ENCODE data around the gene PPP1R1B. TPM values are rescaled to one million over a fixed set of nuclear protein-coding genes. Genes with fewer than 3 reads are reported as not detected.

The PPP1R1B gene
- total RNA-seq, 1 donor from 2014 or later = not detected

- TF ChIP-seq, protein P1, sequence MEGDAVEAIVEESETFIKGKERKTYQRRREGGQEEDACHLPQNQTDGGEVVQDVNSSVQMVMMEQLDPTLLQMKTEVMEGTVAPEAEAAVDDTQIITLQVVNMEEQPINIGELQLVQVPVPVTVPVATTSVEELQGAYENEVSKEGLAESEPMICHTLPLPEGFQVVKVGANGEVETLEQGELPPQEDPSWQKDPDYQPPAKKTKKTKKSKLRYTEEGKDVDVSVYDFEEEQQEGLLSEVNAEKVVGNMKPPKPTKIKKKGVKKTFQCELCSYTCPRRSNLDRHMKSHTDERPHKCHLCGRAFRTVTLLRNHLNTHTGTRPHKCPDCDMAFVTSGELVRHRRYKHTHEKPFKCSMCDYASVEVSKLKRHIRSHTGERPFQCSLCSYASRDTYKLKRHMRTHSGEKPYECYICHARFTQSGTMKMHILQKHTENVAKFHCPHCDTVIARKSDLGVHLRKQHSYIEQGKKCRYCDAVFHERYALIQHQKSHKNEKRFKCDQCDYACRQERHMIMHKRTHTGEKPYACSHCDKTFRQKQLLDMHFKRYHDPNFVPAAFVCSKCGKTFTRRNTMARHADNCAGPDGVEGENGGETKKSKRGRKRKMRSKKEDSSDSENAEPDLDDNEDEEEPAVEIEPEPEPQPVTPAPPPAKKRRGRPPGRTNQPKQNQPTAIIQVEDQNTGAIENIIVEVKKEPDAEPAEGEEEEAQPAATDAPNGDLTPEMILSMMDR (IDR thresholded peaks at IDR 0.05) = no peak
- TF ChIP-seq EZH2phosphoT487 (IDR thresholded peaks at IDR 0.05) = no peak
- TF ChIP-seq EZH2 (IDR thresholded peaks at IDR 0.05) = no peak
- Histone ChIP-seq H2AFZ (replicated peaks) (no peak overlapping the region), H3K79me2 (ENCODE audit: low read depth) (no peaks in the 10 kb centered on the region), H3F3A (ENCODE audit: low read depth) (peaks cover 9% of the 10 kb centered on the region), H3K27ac (no peak overlapping the region), H3K4me3 (no peak overlapping the region), H3K27me3 (peaks cover 100% of the 10 kb centered on the region), H3K36me3 (no peaks in the 10 kb centered on the region), H3K9me3 (ENCODE audit: low read depth) (no peaks in the 10 kb centered on the region), H4K20me1 (ENCODE audit: low read depth) (peaks cover 17% of the 10 kb centered on the region), H3K9ac (no peak overlapping the region), H3K4me2 (no peak overlapping the region), H3K4me1 (no peaks in the 10 kb centered on the region)
- no peak overlapping the region for H3K27ac Mint-ChIP-seq
- no peak for DNase-seq (ENCODE audit: low spot score)
- H3K4me1 Mint-ChIP-seq = peaks cover 2% of the 10 kb centered on the region
- peak overlapping the region; percentile 45 for H3K4me3 Mint-ChIP-seq
- H3K27me3 Mint-ChIP-seq (ENCODE audit: insufficient read depth, low read depth) = peaks cover 55% of the 10 kb centered on the region
- H3K36me3 Mint-ChIP-seq = no peaks in the 10 kb centered on the region
- no peaks in the 10 kb centered on the region for H3K9me3 Mint-ChIP-seq
These were observed 13.8 kb upstream of the PPP1R1B start for GRCh38 chr17:39612935-39613464.

DNA sequence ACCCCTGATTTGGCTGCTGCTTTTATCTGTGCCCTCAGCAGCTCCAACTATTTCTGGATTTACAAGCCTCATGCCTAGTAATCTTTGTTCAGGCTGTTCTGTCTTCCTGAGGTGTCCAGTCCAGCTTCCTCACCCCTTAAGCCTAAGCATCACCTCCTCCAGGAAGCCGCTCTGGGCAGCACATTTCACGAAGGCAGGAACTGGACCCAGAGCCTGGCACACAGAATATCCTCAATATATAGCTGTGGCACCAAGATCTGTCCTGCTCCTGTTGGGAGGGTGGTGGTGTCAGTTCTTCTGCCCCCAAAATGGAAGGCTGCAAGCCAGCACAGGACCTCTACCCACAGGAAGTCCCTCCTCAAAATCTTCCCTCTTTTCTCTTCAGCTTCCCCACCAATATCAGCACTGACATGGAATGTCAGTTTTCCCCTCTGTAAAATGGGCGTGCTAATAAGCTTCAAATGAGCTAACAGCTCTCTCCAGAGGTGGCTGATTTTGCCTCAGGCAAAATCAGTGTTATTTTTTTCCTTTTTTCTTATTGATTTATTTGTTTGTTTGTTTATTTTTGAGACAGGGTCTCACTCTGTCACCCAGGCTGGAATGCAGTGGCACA is 12.1 kb upstream of the PPP1R1B start:
- H3K27me3 ChIP-seq = peaks cover 100% of the 10 kb centered on the region

GRCh38 chr17:39615434-39615833 is 11.3 kb upstream of the PPP1R1B start:
- H2AFZ ChIP-seq (replicated peaks) = no peak overlapping the region
- no peaks in the 10 kb centered on the region for H3K36me3 Mint-ChIP-seq
- H4K20me1 ChIP-seq (ENCODE audit: low read depth) = peaks cover 10% of the 10 kb centered on the region
- no peaks in the 10 kb centered on the region for H3K9me3 Mint-ChIP-seq
- TF ChIP-seq EZH2 (IDR thresholded peaks at IDR 0.05) (no peak), EZH2phosphoT487 (IDR thresholded peaks at IDR 0.05) (no peak)
- TF ChIP-seq, protein P1 (IDR thresholded peaks at IDR 0.05) = no peak
- DNase-seq (ENCODE audit: low spot score) = no peak
- peaks cover 5% of the 10 kb centered on the region for H3K4me1 Mint-ChIP-seq
- peaks cover 5% of the 10 kb centered on the region for H3K4me1 ChIP-seq
- H3F3A ChIP-seq (ENCODE audit: low read depth) = peaks cover 9% of the 10 kb centered on the region
- H3K27me3 Mint-ChIP-seq (ENCODE audit: insufficient read depth, low read depth) = peaks cover 55% of the 10 kb centered on the region
- no peaks in the 10 kb centered on the region for H3K79me2 ChIP-seq (ENCODE audit: low read depth)
- no peaks in the 10 kb centered on the region for H3K9me3 ChIP-seq (ENCODE audit: low read depth)
- no peak overlapping the region for H3K9ac ChIP-seq
- no peak overlapping the region for H3K27ac Mint-ChIP-seq
- no peak overlapping the region for H3K4me3 Mint-ChIP-seq
- no peak overlapping the region for H3K27ac ChIP-seq
- no peak overlapping the region for H3K4me2 ChIP-seq
- H3K27me3 ChIP-seq = peaks cover 100% of the 10 kb centered on the region
- no peak overlapping the region for H3K4me3 ChIP-seq
- H3K36me3 ChIP-seq = no peaks in the 10 kb centered on the region

More for the DNA sequence above, 12.1 kb upstream of the PPP1R1B start:
- H3K27ac ChIP-seq = no peak overlapping the region
- H3K4me1 ChIP-seq = peaks cover 5% of the 10 kb centered on the region
- H3K4me3 Mint-ChIP-seq = no peak overlapping the region
- peaks cover 5% of the 10 kb centered on the region for H3K4me1 Mint-ChIP-seq
- H3K4me2 ChIP-seq = no peak overlapping the region
- H3K4me3 ChIP-seq = no peak overlapping the region
- TF ChIP-seq EZH2 (IDR thresholded peaks at IDR 0.05) (no peak), EZH2phosphoT487 (IDR thresholded peaks at IDR 0.05) (no peak)
- TF ChIP-seq, protein P1 (IDR thresholded peaks at IDR 0.05) = no peak
- no peak overlapping the region for H3K9ac ChIP-seq
- no peak overlapping the region for H2AFZ ChIP-seq (replicated peaks)
- no peak for DNase-seq (ENCODE audit: low spot score)
- no peak overlapping the region for H3K27ac Mint-ChIP-seq
- no peaks in the 10 kb centered on the region for H3K79me2 ChIP-seq (ENCODE audit: low read depth)
- H3K9me3 Mint-ChIP-seq = no peaks in the 10 kb centered on the region
- H3K9me3 ChIP-seq (ENCODE audit: low read depth) = no peaks in the 10 kb centered on the region
- peaks cover 49% of the 10 kb centered on the region for H3K27me3 Mint-ChIP-seq (ENCODE audit: insufficient read depth, low read depth)
- no peaks in the 10 kb centered on the region for H3K36me3 Mint-ChIP-seq
- peaks cover 9% of the 10 kb centered on the region for H3F3A ChIP-seq (ENCODE audit: low read depth)
- H3K36me3 ChIP-seq = no peaks in the 10 kb centered on the region
- H4K20me1 ChIP-seq (ENCODE audit: low read depth) = peaks cover 10% of the 10 kb centered on the region
